HAP-1 (cell line): ENCODE results near the gene SLC24A3.

Experiments
- DNase-seq, 2 experiments: peaks; one replicate each; pipeline ENCODE4 v3.0.0-alpha.2; 2016 to 2020; ENCODE audit warnings: low spot score in 2 of 2
- H3K27me3 ChIP-seq: fragments of 250-450 bp; sonication (Bioruptor Pico); 2 replicates; pipeline ENCODE4 v1.5.1; 2020; ENCODE audit warnings: low read depth, mild to moderate bottlenecking, moderate library complexity
- H3K36me3 ChIP-seq: fragments of 250-450 bp; sonication (Bioruptor Pico); replicated peaks from 2 replicates; pipeline ENCODE4 v1.5.1; 2020; ENCODE audit warnings: mild to moderate bottlenecking
- H3K4me1 ChIP-seq: fragments of 250-450 bp; sonication (Bioruptor Pico); 2 replicates; pipeline ENCODE4 v1.5.1; 2020; ENCODE audit warnings: mild to moderate bottlenecking
- H3K4me3 ChIP-seq: fragments of 250-450 bp; sonication (Bioruptor Pico); 2 replicates; pipeline ENCODE4 v1.5.1; 2020; ENCODE audit warnings: mild to moderate bottlenecking, moderate library complexity
- H3K9me3 ChIP-seq: fragments of 250-450 bp; sonication (Bioruptor Pico); 2 replicates; pipeline ENCODE4 v1.5.1; 2020; ENCODE audit warnings: mild to moderate bottlenecking, moderate library complexity
- in situ Hi-C: fragments of 300-500 bp; cut with MboI; formaldehyde crosslinking; loops from 3 replicates; pipeline ENCODE4 v1.14.3; 2020; ENCODE audit warnings: low sequenced_read_pairs, inconsistent platforms, mixed read lengths

The SLC24A3 gene

DNA sequence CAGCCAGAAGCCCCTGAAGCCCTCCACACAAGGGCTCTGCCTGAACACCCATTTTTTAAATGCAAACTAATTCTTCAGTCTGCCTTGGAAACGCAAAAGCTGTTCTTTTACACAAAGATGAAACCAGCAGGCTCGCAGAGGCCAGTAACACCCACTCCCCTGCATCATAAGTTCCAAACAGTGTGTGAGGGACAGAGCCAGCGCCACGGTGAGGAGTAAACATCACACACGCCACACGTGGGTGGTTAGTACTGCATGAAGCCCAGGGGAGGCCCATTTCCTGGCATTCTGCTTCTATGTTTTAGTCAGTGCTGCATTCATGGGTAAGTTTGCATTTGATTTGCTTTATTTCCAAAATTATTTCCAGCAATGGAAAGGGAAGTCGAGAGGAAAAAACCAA lies 327.9 kb downstream of the SLC24A3 start:
- no peak for DNase-seq
- H3K27me3 ChIP-seq, result no peaks in the 10 kb centered on the region
- in situ Hi-C loops, result no loop called here

GRCh38 chr20:19543101-19543500 lies 330.7 kb downstream of the SLC24A3 start:
- H3K4me1 ChIP-seq, result no peaks in the 10 kb centered on the region
- no peak overlapping the region for H3K4me3 ChIP-seq
- H3K36me3 ChIP-seq, result no peaks in the 10 kb centered on the region
- H3K9me3 ChIP-seq, result no peaks in the 10 kb centered on the region
- no peak for DNase-seq
- H3K27me3 ChIP-seq, result no peaks in the 10 kb centered on the region
- in situ Hi-C loops, result no loop called here

More for the DNA sequence above, 327.9 kb downstream of the SLC24A3 start:
- Histone ChIP-seq H3K36me3 (no peaks in the 10 kb centered on the region), H3K4me3 (no peak overlapping the region), H3K4me1 (no peaks in the 10 kb centered on the region), H3K9me3 (no peaks in the 10 kb centered on the region)

- DNase-seq, result no peak
- no peaks in the 10 kb centered on the region for H3K9me3 ChIP-seq
- in situ Hi-C loops, result no loop called here
- H3K4me3 ChIP-seq, result no peak overlapping the region
- H3K27me3 ChIP-seq, result no peaks in the 10 kb centered on the region
- H3K36me3 ChIP-seq, result no peaks in the 10 kb centered on the region
- H3K4me1 ChIP-seq, result no peaks in the 10 kb centered on the region
Measured at GRCh38 chr20:19544684-19545083, 332.2 kb downstream of the SLC24A3 start.

DNA sequence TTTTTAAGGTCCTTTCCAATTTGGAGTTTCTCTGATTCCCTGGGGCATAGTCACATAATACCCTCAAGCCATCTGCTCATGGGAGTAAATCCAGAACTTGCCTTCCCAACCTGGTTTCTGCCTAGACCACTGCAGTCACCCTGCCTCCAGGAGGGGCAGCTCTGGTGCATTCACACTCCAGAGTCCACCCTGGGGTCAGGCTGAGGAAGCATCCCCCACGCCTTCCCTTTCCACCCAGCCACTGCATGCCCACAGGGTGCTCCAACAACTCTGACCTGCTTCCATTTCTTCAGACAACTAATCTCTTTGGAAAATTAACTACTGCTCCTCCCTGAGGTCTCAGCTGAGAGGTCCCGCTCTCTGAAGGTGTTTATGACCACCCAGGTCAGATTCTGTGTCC lies 334.2 kb downstream of the SLC24A3 start:
- in situ Hi-C loops, result no loop called here

DNA sequence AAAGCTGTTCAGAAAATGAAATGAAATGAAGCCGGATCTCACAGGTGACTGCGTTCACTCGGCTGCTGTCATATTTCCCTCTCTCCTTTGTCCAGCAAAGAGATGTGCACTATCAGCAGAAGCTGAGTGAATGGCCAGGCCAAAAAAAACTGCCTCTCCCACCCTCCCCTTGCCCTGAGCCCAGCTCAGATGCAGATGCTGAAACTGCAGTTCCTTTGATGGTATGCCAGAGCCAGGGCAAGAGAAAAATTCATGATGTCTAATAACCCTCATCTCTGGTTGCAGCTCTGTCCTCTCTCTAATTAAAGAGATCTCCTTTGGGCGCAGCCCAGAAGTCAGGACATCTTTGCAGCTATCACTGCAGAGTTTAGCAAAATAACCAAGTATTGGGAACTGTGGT lies 335.1 kb downstream of the SLC24A3 start:
- in situ Hi-C loops, result no loop called here
- Histone ChIP-seq H3K9me3 (no peaks in the 10 kb centered on the region), H3K36me3 (no peaks in the 10 kb centered on the region), H3K4me1 (no peaks in the 10 kb centered on the region), H3K4me3 (no peak overlapping the region), H3K27me3 (no peaks in the 10 kb centered on the region)
- DNase-seq, result no peak

More for the DNA sequence above, 334.2 kb downstream of the SLC24A3 start:
- H3K9me3 ChIP-seq, result no peaks in the 10 kb centered on the region
- DNase-seq, result no peak
- H3K4me1 ChIP-seq, result no peaks in the 10 kb centered on the region
- no peaks in the 10 kb centered on the region for H3K27me3 ChIP-seq
- H3K36me3 ChIP-seq, result no peaks in the 10 kb centered on the region
- H3K4me3 ChIP-seq, result no peak overlapping the region

DNA sequence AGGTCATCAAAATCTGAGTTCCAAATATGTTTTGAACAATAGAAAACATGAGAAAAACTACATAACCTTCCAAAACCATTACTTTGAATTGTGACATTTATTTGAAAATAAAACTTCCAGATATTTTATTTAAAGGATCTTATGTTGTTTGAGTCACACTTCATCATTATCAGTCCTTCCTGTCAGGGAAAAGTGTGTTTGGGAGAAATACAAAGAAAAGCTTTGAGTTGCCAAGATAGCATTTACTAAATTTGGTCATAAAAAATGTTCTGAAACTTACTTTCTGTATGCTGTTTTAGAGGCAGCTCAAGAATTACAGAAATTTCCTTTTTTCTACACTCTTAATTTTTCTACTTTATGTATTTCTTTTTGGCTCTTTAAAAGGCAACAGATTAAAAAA lies 337.5 kb downstream of the SLC24A3 start:
- in situ Hi-C loops, result no loop called here
- Histone ChIP-seq H3K36me3 (no peaks in the 10 kb centered on the region), H3K4me1 (no peaks in the 10 kb centered on the region), H3K27me3 (no peaks in the 10 kb centered on the region), H3K9me3 (no peaks in the 10 kb centered on the region), H3K4me3 (no peak overlapping the region)
- DNase-seq, result no peak

DNA sequence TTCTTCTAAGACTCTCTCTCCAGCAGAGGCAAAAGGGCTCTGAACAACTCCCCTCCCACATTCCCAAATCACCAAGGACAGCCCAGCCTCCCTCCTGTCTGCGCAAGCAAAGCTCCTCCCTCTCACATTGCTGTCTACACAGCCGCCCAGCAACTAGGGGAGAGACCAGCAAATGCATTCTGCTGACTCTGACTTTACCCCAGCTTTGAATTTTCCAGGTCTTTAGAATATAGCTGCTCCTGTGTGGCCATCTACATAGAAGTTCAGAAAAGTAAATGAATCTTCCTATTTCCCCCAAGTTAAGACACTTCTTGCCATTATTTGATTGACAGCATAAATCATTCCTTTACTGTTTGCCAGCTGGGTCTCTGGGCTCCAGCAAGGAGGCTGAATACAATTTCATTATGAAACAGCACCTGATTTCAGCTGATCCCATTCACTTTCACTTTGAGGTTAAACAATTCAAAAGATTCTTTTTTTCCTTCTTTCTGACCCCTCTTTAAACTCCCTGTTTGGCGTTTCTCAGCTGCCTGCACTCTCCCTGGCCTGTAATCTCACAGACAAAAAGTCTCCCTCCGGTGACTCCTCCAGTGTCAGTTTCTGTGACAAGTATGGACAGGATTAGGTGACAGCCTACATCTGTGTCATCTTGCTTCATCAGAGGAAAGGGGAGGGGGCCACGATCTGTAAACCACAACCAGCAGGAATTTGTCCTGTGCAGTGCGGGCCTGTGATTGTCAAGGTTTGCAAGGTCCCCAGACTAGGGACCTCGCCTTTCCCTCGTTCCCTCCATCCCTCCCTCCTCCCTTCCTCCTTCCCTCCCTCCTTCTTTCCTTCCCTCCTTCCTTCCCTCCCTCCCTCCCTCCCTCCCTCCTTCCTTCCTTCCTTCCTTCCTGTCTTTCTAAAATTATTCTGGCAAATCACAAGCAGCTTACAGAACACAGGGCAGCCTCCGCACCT lies 340.1 kb downstream of the SLC24A3 start:
- no peak for DNase-seq

GRCh38 chr20:19554666-19555065 lies 342.2 kb downstream of the SLC24A3 start:
- Histone ChIP-seq H3K27me3 (no peaks in the 10 kb centered on the region), H3K4me3 (no peak overlapping the region), H3K9me3 (no peaks in the 10 kb centered on the region), H3K36me3 (no peaks in the 10 kb centered on the region), H3K4me1 (no peaks in the 10 kb centered on the region)
- in situ Hi-C loops, result no loop called here
- DNase-seq, result no peak

More for the DNA sequence above, 340.1 kb downstream of the SLC24A3 start:
- H3K4me1 ChIP-seq, result no peaks in the 10 kb centered on the region
- no peak overlapping the region for H3K4me3 ChIP-seq
- H3K36me3 ChIP-seq, result no peaks in the 10 kb centered on the region
- H3K9me3 ChIP-seq, result no peaks in the 10 kb centered on the region
- in situ Hi-C loops, result no loop called here
- H3K27me3 ChIP-seq, result no peaks in the 10 kb centered on the region

DNA sequence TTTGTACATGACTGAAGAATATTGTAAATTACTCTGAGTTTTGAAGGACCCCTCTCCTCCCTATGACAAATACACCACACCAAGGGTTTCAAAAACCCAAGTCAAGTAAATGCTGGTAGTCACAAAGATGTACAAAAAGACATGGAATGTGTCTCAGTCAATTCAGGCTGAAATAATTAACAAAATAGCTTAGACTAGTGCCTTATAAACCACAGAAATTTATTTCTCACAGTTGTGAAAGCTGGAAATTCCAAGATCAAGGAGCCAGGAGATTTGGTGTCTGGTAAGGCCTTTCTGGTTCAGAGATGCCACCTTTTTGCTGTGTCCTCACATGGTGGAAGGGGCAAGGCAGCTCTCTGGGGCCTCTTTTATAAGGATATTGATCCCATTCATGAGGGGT lies 343.3 kb downstream of the SLC24A3 start:
- H3K36me3 ChIP-seq, result no peaks in the 10 kb centered on the region
- no peaks in the 10 kb centered on the region for H3K9me3 ChIP-seq
- no peaks in the 10 kb centered on the region for H3K4me1 ChIP-seq
- DNase-seq, result no peak
- no peak overlapping the region for H3K4me3 ChIP-seq
- in situ Hi-C loops, result no loop called here
- no peaks in the 10 kb centered on the region for H3K27me3 ChIP-seq

DNA sequence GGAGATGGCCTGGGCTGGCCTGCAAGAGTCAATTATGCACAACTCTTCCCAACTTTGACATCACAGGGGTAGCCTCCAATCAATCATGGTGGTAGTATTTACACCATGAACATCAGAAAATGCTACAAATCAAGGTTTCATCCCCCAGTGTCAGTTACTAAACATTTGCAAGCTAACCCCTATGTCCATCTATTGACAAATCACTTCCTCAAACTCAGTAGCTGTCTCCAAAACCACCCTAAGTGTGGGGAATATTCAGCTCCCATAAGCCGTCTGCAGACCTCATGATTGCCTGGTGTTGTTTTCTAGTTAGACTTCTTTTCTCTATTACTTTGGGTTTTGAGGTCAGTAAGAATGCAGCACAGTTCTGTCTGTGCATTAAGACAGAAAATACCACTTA lies 344.8 kb downstream of the SLC24A3 start:
- H3K9me3 ChIP-seq, result no peaks in the 10 kb centered on the region
- H3K36me3 ChIP-seq, result no peaks in the 10 kb centered on the region
- in situ Hi-C loops, result no loop called here
- H3K4me3 ChIP-seq, result no peak overlapping the region
- DNase-seq, result no peak
- H3K4me1 ChIP-seq, result no peaks in the 10 kb centered on the region
- no peaks in the 10 kb centered on the region for H3K27me3 ChIP-seq

GRCh38 chr20:19560881-19561480 lies 348.5 kb downstream of the SLC24A3 start:
- no peaks in the 10 kb centered on the region for H3K27me3 ChIP-seq

DNA sequence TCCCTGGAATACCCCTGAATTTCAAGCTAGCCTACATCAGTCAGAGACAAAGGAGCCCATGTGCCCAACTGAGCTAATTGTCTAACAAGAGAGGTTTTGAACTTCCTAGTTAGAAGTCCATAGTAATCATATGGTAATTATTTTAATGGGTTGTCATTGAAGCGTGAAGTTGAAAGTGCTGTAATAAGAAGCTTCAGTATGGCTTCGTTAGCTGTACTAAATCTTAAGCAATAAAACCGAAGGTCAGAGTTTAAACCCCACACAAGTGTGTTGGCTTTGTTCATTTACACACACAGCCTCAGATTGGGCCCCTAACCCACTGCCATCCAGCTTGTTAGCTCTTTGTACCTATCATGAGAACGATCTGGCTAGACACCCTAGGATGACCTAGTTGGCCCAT lies 350.0 kb downstream of the SLC24A3 start:
- no peaks in the 10 kb centered on the region for H3K9me3 ChIP-seq
- H3K27me3 ChIP-seq, result no peaks in the 10 kb centered on the region
- no peaks in the 10 kb centered on the region for H3K36me3 ChIP-seq
- DNase-seq, result no peak
- in situ Hi-C loops, result no loop called here
- H3K4me3 ChIP-seq, result no peak overlapping the region
- H3K4me1 ChIP-seq, result no peaks in the 10 kb centered on the region

More at GRCh38 chr20:19560881-19561480, 348.5 kb downstream of the SLC24A3 start:
- Histone ChIP-seq H3K4me3 (no peak overlapping the region), H3K36me3 (no peaks in the 10 kb centered on the region), H3K9me3 (no peaks in the 10 kb centered on the region), H3K4me1 (no peaks in the 10 kb centered on the region)
- in situ Hi-C loops, result no loop called here
- DNase-seq, result no peak

DNA sequence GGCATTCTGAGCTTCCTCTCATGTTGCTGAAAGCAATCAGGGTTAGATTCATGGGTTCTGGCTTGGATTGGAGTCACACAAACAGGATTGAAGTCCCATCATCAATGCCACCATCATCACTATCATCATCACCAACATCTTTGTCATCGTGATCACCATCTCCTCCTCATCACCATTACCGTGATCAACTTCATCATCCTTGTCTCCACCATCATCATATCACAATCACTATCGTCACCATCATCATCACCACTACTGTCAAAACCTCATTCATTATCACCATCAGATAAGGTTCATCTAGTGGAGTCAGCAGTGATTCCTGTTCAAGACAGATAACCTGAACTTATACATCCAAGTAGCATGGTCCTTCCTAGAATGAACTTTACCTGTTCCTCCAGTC lies 351.8 kb downstream of the SLC24A3 start:
- Histone ChIP-seq H3K4me3 (no peak overlapping the region), H3K27me3 (no peaks in the 10 kb centered on the region), H3K9me3 (no peaks in the 10 kb centered on the region), H3K4me1 (no peaks in the 10 kb centered on the region), H3K36me3 (no peaks in the 10 kb centered on the region)
- in situ Hi-C loops, result no loop called here
- no peak for DNase-seq

DNA sequence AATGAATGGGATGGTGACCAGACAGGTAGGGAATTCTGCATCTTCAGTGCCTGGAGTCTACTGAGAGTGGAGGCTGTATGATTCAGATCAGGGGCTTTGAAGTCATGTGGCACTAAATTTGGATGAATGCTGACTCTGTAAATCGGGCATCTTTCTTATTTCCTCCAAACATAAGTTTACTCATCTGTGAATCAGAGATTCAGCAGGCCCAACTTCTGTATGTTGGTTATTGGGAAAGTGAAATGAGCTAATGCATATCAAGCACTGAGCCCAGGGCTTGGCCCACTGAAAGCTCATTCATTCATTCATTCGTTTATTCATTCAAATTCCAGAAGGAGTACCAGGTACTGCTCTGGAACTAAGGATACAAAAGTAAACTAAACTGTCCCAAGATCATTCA lies 353.3 kb downstream of the SLC24A3 start:
- Histone ChIP-seq H3K4me1 (no peaks in the 10 kb centered on the region), H3K4me3 (no peak overlapping the region), H3K36me3 (no peaks in the 10 kb centered on the region), H3K9me3 (no peaks in the 10 kb centered on the region), H3K27me3 (no peaks in the 10 kb centered on the region)
- DNase-seq, result no peak
- in situ Hi-C loops, result no loop called here
